Activated CD8-positive, alpha-beta T cell treated with anti-CD3 and anti-CD28 coated beads for 36 hours (primary cell): ENCODE results near the gene RASGRP2. TPM values are rescaled to one million over a fixed set of nuclear protein-coding genes. Genes with fewer than 3 reads are reported as not detected.

Experiments
- ATAC-seq: fragments of 200-7000 bp; cut with Tn5 transposase; one replicate; pipeline ENCODE4 v1.10.0; 2021; ENCODE audit warnings: mild to moderate bottlenecking, moderate library complexity
- CTCF ChIA-PET: fragments of 350-600 bp; sonication (Branson Sonifier 250); formaldehyde crosslinking; loops from one replicate; lab custom pipeline; 2021; ENCODE audit warnings: antibody characterized with exemption; lab: Charles Lee
- POLR2A ChIA-PET: fragments of 350-600 bp; sonication (Branson Sonifier 250); formaldehyde crosslinking; loops from one replicate; lab custom pipeline; 2021; ENCODE audit warnings: antibody characterized with exemption; lab: Charles Lee
- DNase-seq: peaks from one replicate; pipeline ENCODE4 v3.0.0-alpha.2; 2020
- H3K27ac Mint-ChIP-seq: one replicate; pipeline ENCODE4 v1.8.0; 2021; ENCODE audit warnings: mild to moderate bottlenecking, mixed read lengths
- H3K27me3 Mint-ChIP-seq: one replicate; pipeline ENCODE4 v1.8.0; 2021; ENCODE audit warnings: mixed read lengths
- H3K36me3 Mint-ChIP-seq: one replicate; pipeline ENCODE4 v1.8.0; 2021; ENCODE audit warnings: low read depth, mixed read lengths
- H3K4me1 Mint-ChIP-seq: one replicate; pipeline ENCODE4 v1.8.0; 2021; ENCODE audit warnings: low read depth, mixed read lengths
- H3K4me3 Mint-ChIP-seq: one replicate; pipeline ENCODE4 v1.8.0; 2021; ENCODE audit warnings: mild to moderate bottlenecking, moderate library complexity, mixed read lengths
- H3K9me3 Mint-ChIP-seq: one replicate; pipeline ENCODE4 v1.8.0; 2021; ENCODE audit warnings: mixed read lengths
- CTCF ChIP-seq: fragments of 200-600 bp; IDR thresholded peaks from one replicate; pipeline ENCODE4 v1.8.0; 2022; ENCODE audit warnings: antibody characterized with exemption, mild to moderate bottlenecking
- intact Hi-C: fragments of 100-400 bp; cut with micrococcal nuclease; formaldehyde crosslinking; loops from one replicate; pipeline ENCODE4 v1.10.0; 2022
- total RNA-seq, 2 experiments: library from RNA; stranded (reverse); gene quantifications; one replicate each; pipeline ENCODE4 v1.2.3, GENCODE V29; 2021

The RASGRP2 gene
- total RNA-seq, 2 experiments from 2014 or later: 7.8 to 8.2 TPM

GRCh38 chr11:64758330-64759079 is 14.6 kb upstream of the RASGRP2 start:
- TF ChIP-seq CTCF: no peak
- POLR2A ChIA-PET: interaction anchor here (12.3 to 24.1 kb wide), 2 partner anchors 10 to 15 kb away, joined by 308 to 331 read pairs; partner anchors contain the start of genes RASGRP2 and SF1
- H3K4me1 Mint-ChIP-seq: peaks cover 33% of the 10 kb centered on the region
- DNase-seq (no peak), ATAC-seq (no peak)
- H3K9me3 Mint-ChIP-seq: no peaks in the 10 kb centered on the region
- peaks cover 12% of the 10 kb centered on the region for H3K36me3 Mint-ChIP-seq
- H3K4me3 Mint-ChIP-seq: no peak overlapping the region
- no peaks in the 10 kb centered on the region for H3K27me3 Mint-ChIP-seq
- no peak overlapping the region for H3K27ac Mint-ChIP-seq
- CTCF ChIA-PET: interaction anchor here (1.9 kb wide), 1 partner anchor 12 kb away, joined by 7 read pairs; no protein-coding TSS in a partner anchor
- intact Hi-C loops: no loop called here

- CTCF ChIA-PET: interaction anchor here (1.9 kb wide), 1 partner anchor 11 kb away, joined by 7 read pairs; no protein-coding TSS in a partner anchor
- ATAC-seq (no peak), DNase-seq (no peak)
- POLR2A ChIA-PET: interaction anchor here (12.3 to 24.1 kb wide), 2 partner anchors 10 to 16 kb away, joined by 308 to 331 read pairs; partner anchors contain the start of genes RASGRP2 and SF1
- TF ChIP-seq CTCF: no peak
- Mint-ChIP-seq H3K4me1 (peaks cover 25% of the 10 kb centered on the region), H3K36me3 (peaks cover 7% of the 10 kb centered on the region), H3K9me3 (no peaks in the 10 kb centered on the region), H3K27me3 (no peaks in the 10 kb centered on the region), H3K4me3 (no peak overlapping the region), H3K27ac (no peak overlapping the region)
- intact Hi-C loops: no loop called here
These were observed 13.8 kb upstream of the RASGRP2 start for GRCh38 chr11:64757549-64758329.

- peaks cover 11% of the 10 kb centered on the region for H3K4me1 Mint-ChIP-seq
- TF ChIP-seq CTCF: no peak
- ATAC-seq: no peak
- peaks cover 3% of the 10 kb centered on the region for H3K36me3 Mint-ChIP-seq
- H3K9me3 Mint-ChIP-seq: no peaks in the 10 kb centered on the region
- no peaks in the 10 kb centered on the region for H3K27me3 Mint-ChIP-seq
- intact Hi-C loops: no loop called here
- POLR2A ChIA-PET: interaction anchor here (16.1 to 24.1 kb wide), 2 partner anchors 8 to 11 kb away, joined by 331 read pairs; partner anchors contain the start of genes PYGM, RASGRP2 and SF1
- DNase-seq: no peak
- no peak overlapping the region for H3K27ac Mint-ChIP-seq
- H3K4me3 Mint-ChIP-seq: no peak overlapping the region
- CTCF ChIA-PET: interaction anchor here (3.0 kb wide), 1 partner anchor 12 kb away, joined by 6 read pairs; no protein-coding TSS in a partner anchor
These were observed 11.9 kb upstream of the RASGRP2 start for GRCh38 chr11:64755681-64756361.

GRCh38 chr11:64754919-64755662 is 11.1 kb upstream of the RASGRP2 start:
- no peaks in the 10 kb centered on the region for H3K27me3 Mint-ChIP-seq
- ATAC-seq (no peak), DNase-seq (no peak)
- TF ChIP-seq CTCF: no peak
- peaks cover 14% of the 10 kb centered on the region for H3K4me1 Mint-ChIP-seq
- no peak overlapping the region for H3K4me3 Mint-ChIP-seq
- POLR2A ChIA-PET: interaction anchor here (16.1 to 24.1 kb wide), 2 partner anchors 7 to 12 kb away, joined by 331 read pairs; partner anchors contain the start of genes PYGM, RASGRP2 and SF1
- H3K36me3 Mint-ChIP-seq: peaks cover 8% of the 10 kb centered on the region
- CTCF ChIA-PET: interaction anchor here (3.0 kb wide), 1 partner anchor 13 kb away, joined by 6 read pairs; no protein-coding TSS in a partner anchor
- H3K9me3 Mint-ChIP-seq: no peaks in the 10 kb centered on the region
- no peak overlapping the region for H3K27ac Mint-ChIP-seq
- intact Hi-C loops: no loop called here
